ENCODE data around the gene SMG1.

The SMG1 gene

GRCh38 chr16:18827890-18828289 lies 98.3 kb downstream of the SMG1 start:
- no peak overlapping the region for H3K4me3 ChIP-seq (ENCODE audit: low read length)
- no peak for TF ChIP-seq CTCF (IDR thresholded peaks at IDR 0.05; ENCODE audit: insufficient read depth, low read depth, low read length, missing control alignments)
- DNase-seq (ENCODE audit: low read depth), result no peak

GRCh38 chr16:18816286-18816685 lies 109.9 kb downstream of the SMG1 start:
- no peak overlapping the region for H3K4me3 ChIP-seq (ENCODE audit: low read length)
- no peak for DNase-seq (ENCODE audit: low read depth)
- TF ChIP-seq CTCF (IDR thresholded peaks at IDR 0.05; ENCODE audit: insufficient read depth, low read depth, low read length, missing control alignments), result no peak

GRCh38 chr16:18811925-18812324 lies 114.3 kb downstream of the SMG1 start:
- H3K4me3 ChIP-seq (ENCODE audit: low read length), result no peak overlapping the region
- DNase-seq (ENCODE audit: low read depth), result no peak
- no peak for TF ChIP-seq CTCF (IDR thresholded peaks at IDR 0.05; ENCODE audit: insufficient read depth, low read depth, low read length, missing control alignments)

GRCh38 chr16:18809165-18809564 lies 117.0 kb downstream of the SMG1 start:
- DNase-seq (ENCODE audit: low read depth), result no peak
- TF ChIP-seq CTCF (IDR thresholded peaks at IDR 0.05; ENCODE audit: insufficient read depth, low read depth, low read length, missing control alignments), result no peak
- no peak overlapping the region for H3K4me3 ChIP-seq (ENCODE audit: low read length)

GRCh38 chr16:18805257-18805773 lies 120.9 kb downstream of the SMG1 start:
- DNase-seq (ENCODE audit: low read depth), result no peak
- TF ChIP-seq CTCF (IDR thresholded peaks at IDR 0.05; ENCODE audit: insufficient read depth, low read depth, low read length, missing control alignments), result no peak

GRCh38 chr16:18804540-18804939 lies 121.7 kb downstream of the SMG1 start:
- no peak for DNase-seq (ENCODE audit: low read depth)
- H3K4me3 ChIP-seq (ENCODE audit: low read length), result no peak overlapping the region
- TF ChIP-seq CTCF (IDR thresholded peaks at IDR 0.05; ENCODE audit: insufficient read depth, low read depth, low read length, missing control alignments), result no peak

More at GRCh38 chr16:18805257-18805773, 120.9 kb downstream of the SMG1 start:
- no peak overlapping the region for H3K4me3 ChIP-seq (ENCODE audit: low read length)

Measured in epithelial cell of esophagus (primary cell).